GM19438 (cell line): Measurements from ENCODE around the gene TGOLN2.

ENCODE experiments used
- ATAC-seq: cut with Tn5 transposase; IDR thresholded peaks from one replicate; pipeline ENCODE4 v1.9.1; 2021; ENCODE audit warnings: low read depth; ENCODE audit not compliant: unreplicated experiment

TGOLN2 gene

GRCh38 chr2:85273738-85274731, 53.8 kb downstream of the TGOLN2 start:
- no peak for ATAC-seq

GRCh38 chr2:85272357-85272756, 55.4 kb downstream of the TGOLN2 start:
- no peak for ATAC-seq

- ATAC-seq = no peak
Observed at GRCh38 chr2:85269959-85270358, 57.8 kb downstream of the TGOLN2 start.
